Measurements from ENCODE around the gene CCDC88B. TPM values are rescaled to one million over a fixed set of nuclear protein-coding genes. Genes with fewer than 3 reads are reported as not detected.

CCDC88B gene
- total RNA-seq, 1 experiment from 2014 or later, result 9.6 TPM

GRCh38 chr11:64297699-64298358 is 42.2 kb upstream of the CCDC88B start:
- H4K20me1 ChIP-seq (ENCODE audit: insufficient read depth), result no peaks in the 10 kb centered on the region
- CTCF ChIA-PET, result no interaction called here
- POLR2A ChIA-PET (ENCODE audit: unreplicated experiment), result no interaction called here

GRCh38 chr11:64298966-64299846 is 40.8 kb upstream of the CCDC88B start:
- H4K20me1 ChIP-seq (ENCODE audit: insufficient read depth), result no peaks in the 10 kb centered on the region
- H3K79me2 ChIP-seq (ENCODE audit: low read depth), result no peaks in the 10 kb centered on the region
- H3K9me2 ChIP-seq (ENCODE audit: insufficient read depth), result no peaks in the 10 kb centered on the region
- BruUV-seq (replicated peaks), result no TSS peak
- no peak overlapping the region for H3K4me2 ChIP-seq
- peaks cover 12% of the 10 kb centered on the region for H3K4me1 ChIP-seq (replicated peaks; ENCODE audit: insufficient read depth)
- no peaks in the 10 kb centered on the region for H3K9me3 ChIP-seq (ENCODE audit: insufficient read depth, low read depth)
- no peak overlapping the region for H2AFZ ChIP-seq
- H3K4me3 ChIP-seq, result no peak overlapping the region
- CTCF ChIA-PET, result interaction anchor here (0.7 kb wide), 1 partner anchor 28 kb away, joined by 3 read pairs; no protein-coding TSS in a partner anchor
- 0 out of 2 replicates have a peak, but pooled peaks cover 7% of the 10 kb centered on the region for H3K27me3 ChIP-seq (ENCODE audit: insufficient read depth, low read depth)
- H3K27ac ChIP-seq, result no peak overlapping the region
- no peaks in the 10 kb centered on the region for H3K36me3 ChIP-seq (ENCODE audit: low read depth)
- peak; percentile 23 to 27 for DNase-seq
- peaks cover 17% of the 10 kb centered on the region; the same call in 1 of the 2 replicates for H3F3A ChIP-seq (ENCODE audit: insufficient read depth, low read depth)
- no peak for TF ChIP-seq EZH2 (IDR thresholded peaks at IDR 0.05; ENCODE audit: low read depth)
- TF ChIP-seq CTCF (conservative IDR thresholded peaks at IDR 0.05), result no peak
- intact Hi-C loops (cut with micrococcal nuclease; ENCODE audit: unreplicated experiment), result no loop called here
- POLR2A ChIA-PET (ENCODE audit: unreplicated experiment), result no interaction called here

More at GRCh38 chr11:64297699-64298358, 42.2 kb upstream of the CCDC88B start:
- no peak overlapping the region for H2AFZ ChIP-seq
- peaks cover 4% of the 10 kb centered on the region; the same call in 1 of the 2 replicates for H3K4me1 ChIP-seq (replicated peaks; ENCODE audit: insufficient read depth)
- no peak overlapping the region for H3K27ac ChIP-seq
- no peak for TF ChIP-seq EZH2 (IDR thresholded peaks at IDR 0.05; ENCODE audit: low read depth)
- no peak for TF ChIP-seq CTCF (conservative IDR thresholded peaks at IDR 0.05)
- H3K4me2 ChIP-seq, result no peak overlapping the region
- H3K4me3 ChIP-seq, result no peak overlapping the region
- no TSS peak for BruUV-seq (replicated peaks)
- DNase-seq, result peak in 1 of 2 experiments; percentile 32
- no peaks in the 10 kb centered on the region for H3K9me3 ChIP-seq (ENCODE audit: insufficient read depth, low read depth)
- H3K36me3 ChIP-seq (ENCODE audit: low read depth), result no peaks in the 10 kb centered on the region
- H3K27me3 ChIP-seq (ENCODE audit: insufficient read depth, low read depth), result 0 out of 2 replicates have a peak, but pooled peaks cover 7% of the 10 kb centered on the region
- peaks cover 5% of the 10 kb centered on the region; the same call in 1 of the 2 replicates for H3F3A ChIP-seq (ENCODE audit: insufficient read depth, low read depth)
- H3K9me2 ChIP-seq (ENCODE audit: insufficient read depth), result no peaks in the 10 kb centered on the region
- H3K79me2 ChIP-seq (ENCODE audit: low read depth), result no peaks in the 10 kb centered on the region
- intact Hi-C loops (cut with micrococcal nuclease; ENCODE audit: unreplicated experiment), result no loop called here
